Activated naive CD8-positive, alpha-beta T cell treated with anti-CD3 and anti-CD28 coated beads, Interleukin-2, amount 50 U/mL, for 16 hours (primary cell): Measurements from ENCODE around the gene RAB38.

ENCODE experiments used
- DNase-seq: peaks from one replicate; pipeline ENCODE4 v3.0.0-alpha.2; 2020; ENCODE audit warnings: low read depth, low spot score

RAB38 gene

DNA sequence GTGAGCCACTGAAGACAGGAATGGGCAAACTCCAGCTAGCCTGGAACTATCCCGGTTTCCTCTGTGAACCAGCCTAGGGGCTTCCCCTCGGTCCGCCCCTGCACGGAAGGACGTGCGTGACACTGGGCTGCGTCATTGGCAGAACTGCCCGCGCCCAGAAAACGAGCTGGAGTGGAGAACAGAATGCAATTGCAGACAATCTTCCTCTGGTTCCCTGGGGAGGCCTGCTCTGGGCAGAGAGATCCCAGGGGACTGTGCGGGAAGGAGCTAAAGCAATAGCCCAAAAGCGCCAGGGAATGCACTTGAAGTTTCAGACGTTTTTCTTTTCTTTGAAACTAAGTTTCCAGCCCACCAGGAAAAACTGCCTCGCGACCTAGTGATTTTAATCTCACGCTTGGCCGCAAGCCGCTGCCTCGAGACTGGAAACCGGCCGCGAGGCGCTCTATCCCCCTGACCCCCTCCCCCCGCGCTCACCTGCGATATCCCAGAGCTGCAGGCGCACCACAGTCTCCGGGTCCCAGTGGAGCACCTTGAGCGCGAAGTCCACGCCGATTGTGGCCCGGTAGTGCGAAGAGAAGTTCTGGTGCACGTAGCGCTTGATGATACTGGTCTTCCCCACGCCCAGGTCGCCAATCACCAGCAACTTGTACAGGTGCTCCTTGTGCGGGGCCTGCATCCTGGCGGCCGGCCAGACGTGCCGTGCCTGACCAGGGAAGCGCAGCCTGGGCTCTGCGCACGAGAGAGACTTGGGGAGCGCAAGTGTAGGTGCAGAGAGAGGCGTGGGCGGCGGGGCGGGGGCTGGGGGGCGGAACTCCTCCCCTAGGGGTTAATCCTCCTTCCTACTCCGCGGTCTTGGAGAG lies at the start of gene RAB38:
Gene RAB38, minus strand, starts transcription at position 735 of the 860 bp plus-strand sequence. Its CDS starts 59 bp downstream, at position 676.
- DNase-seq, result no peak

DNA sequence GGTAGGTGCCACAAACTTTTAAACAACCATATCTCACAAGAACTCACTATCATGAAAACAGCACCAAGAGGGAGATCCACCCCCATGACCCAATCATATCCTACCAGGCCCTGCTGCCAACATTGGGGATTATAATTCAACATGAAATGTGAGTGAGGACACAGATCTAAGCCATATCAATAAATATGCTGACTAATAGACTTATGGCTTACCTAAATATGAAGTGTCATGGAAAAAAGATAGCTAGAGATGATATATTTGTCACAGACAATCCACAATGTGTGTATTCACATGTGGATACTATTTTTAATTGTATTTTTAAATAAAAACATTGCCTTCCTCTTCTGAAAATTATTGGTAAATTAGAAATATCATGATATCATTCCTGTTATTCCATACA lies 38.2 kb upstream of the RAB38 start:
- DNase-seq, result no peak

- DNase-seq, result no peak
These were observed 37.1 kb upstream of the RAB38 start for GRCh38 chr11:88212300-88212699.

- DNase-seq, result no peak
These were observed 33.5 kb upstream of the RAB38 start for GRCh38 chr11:88208745-88209144.

DNA sequence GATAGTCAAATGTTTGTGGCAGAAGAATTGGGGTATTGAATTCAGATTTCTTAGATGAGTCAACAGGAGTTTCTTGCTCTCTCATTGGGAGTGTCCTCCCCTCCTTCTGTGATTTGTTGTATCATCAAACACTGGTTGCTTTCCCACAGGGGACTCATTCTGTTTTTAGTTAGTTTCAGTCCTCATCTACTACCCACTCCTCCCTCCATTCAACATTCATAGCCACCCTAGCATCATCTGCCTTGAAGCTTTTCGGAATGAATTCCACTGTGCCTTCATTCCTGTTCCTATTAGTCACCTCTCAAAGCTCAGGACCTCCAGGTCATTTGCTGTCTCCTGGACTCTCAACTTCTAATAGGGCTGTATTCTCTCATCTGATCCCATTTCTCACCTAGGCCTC lies 31.5 kb upstream of the RAB38 start:
- DNase-seq, result no peak

GRCh38 chr11:88204353-88204752 lies 29.1 kb upstream of the RAB38 start:
- DNase-seq, result no peak

- no peak for DNase-seq
These were observed 28.4 kb upstream of the RAB38 start for GRCh38 chr11:88203604-88204003.

DNA sequence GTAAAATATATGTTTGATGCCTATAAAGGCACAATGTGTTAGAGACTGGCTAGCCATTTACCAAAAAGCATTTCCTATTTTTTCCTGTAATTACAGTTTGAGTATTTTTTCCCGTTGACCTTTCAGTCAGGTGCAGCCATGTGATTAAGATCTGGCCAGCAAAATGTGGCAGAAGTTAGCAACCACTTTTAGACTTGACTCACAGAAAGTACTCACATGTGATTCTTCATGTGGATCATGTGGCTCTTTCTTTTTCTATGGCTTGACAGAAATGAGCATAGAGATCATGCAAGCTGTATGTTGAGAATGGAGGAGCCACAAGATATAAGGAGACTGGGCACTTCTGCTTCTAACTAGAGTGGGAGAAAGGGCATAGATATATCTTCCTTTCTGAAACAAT lies 27.3 kb upstream of the RAB38 start:
- DNase-seq, result no peak

GRCh38 chr11:88196393-88196792 lies 21.1 kb upstream of the RAB38 start:
- DNase-seq, result no peak

DNA sequence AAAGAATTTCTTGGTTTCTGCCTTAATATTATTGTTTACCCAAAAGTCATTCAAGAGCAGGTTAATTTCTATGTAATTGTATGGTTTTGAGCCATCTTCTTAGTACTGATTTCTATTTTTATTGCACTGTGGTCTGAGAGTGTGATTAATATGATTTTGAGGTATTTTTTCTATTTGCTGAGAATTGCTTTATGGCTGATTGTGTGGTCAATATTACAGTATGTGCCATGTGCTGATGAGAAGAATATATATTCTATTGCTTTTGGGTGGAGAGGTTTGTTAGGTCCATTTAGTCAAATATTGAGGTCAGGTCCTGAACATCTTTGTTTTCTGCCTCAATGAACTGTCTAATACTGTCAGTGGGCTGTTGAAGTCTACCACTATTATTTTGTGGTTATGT lies 20.7 kb upstream of the RAB38 start:
- no peak for DNase-seq

- no peak for DNase-seq
These were observed 19.7 kb upstream of the RAB38 start for GRCh38 chr11:88194990-88195389.

DNA sequence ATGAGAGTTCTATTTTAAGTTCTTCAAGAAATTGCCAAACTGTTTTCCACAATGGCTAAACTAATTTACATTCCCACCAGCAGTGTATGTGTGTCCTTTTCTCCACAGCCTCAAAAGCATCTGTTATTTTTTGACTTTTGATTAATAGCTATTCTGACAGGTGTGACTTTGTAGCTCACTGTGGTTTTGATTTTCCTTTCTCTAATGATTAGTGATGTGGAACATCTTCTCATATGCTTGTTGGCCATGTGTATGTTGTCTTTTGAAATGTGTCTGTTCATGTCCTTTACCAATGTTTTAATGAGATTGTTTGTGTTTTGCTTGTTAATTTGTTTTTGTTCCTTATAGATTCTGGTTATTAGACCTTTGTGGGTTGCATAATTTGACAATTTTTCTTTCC lies 18.0 kb upstream of the RAB38 start:
- DNase-seq, result no peak

DNA sequence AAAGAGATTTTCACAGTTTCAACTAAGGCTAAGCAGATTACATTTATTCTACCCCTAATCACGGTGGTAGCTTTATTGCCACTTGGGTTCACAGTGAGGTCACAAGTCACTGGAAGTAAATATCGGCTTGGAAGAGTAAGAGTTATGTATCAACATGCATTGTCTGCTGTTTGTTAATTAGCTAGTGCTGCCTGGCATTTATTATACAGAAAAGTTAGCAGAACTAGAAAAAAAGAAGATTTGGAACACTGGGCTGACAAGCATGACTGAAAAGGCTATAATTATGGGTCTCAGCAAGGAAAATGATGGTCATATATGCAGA lies 13.7 kb upstream of the RAB38 start:
- DNase-seq, result no peak

- no peak for DNase-seq
These were observed 13.1 kb upstream of the RAB38 start for GRCh38 chr11:88188251-88188931.

DNA sequence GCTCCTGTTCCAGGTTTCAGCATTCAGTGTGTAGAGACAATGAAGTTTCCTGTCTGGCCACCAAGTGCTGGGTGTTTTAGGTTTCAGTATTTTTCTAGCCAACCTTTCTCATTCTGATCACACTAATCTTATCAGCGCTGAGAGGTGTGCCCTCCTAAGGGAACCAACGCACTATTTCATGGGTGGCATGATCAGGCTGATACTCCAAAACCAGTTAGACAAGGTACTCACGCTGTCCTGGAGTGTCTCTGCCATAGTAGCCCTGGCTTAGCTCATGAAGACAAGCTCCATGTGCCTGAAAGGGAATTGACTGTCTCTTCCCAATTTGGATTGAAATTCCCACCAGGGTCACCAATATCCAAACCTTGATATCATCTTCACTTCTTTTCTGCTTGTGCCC lies 8.0 kb upstream of the RAB38 start:
- DNase-seq, result no peak

- DNase-seq, result no peak
These were observed 6.5 kb upstream of the RAB38 start for GRCh38 chr11:88181776-88182175.

DNA sequence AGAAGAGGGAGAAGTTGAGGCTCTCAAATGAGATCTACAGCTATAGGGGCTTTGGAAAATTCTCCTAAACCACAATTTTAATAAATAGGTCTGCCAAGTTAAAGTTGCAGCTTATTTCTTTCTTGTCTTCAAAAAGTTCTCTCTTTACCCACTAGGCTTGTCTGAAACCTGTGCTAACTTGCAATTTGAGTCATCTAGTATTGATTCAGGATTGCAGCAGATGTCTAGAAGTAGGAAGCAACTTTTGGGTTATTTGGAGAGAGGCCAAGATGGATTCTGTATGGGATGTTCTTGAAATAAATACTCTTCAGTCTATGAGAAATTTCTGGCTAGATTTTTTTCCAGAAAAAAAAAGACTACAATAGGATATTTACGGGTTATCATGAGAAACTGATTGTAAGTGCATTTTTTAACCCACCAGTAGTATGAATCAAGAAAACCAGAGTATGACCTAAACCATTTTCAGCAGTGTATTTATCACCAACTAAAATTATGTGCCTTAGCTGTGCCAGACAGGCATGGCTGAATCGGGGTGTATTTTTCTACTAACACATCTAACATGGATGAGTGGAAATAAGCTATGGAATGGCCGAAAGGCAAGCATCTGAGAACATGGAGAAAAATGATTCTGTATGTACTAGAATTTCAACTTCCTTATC lies 4.9 kb upstream of the RAB38 start:
- no peak for DNase-seq

- no peak for DNase-seq
These were observed 3.9 kb upstream of the RAB38 start for GRCh38 chr11:88179141-88179540.

GRCh38 chr11:88178191-88178590 lies 2.9 kb upstream of the RAB38 start:
- no peak for DNase-seq

GRCh38 chr11:88175569-88176075 lies 379 bp upstream of the RAB38 start:
- no peak for DNase-seq

DNA sequence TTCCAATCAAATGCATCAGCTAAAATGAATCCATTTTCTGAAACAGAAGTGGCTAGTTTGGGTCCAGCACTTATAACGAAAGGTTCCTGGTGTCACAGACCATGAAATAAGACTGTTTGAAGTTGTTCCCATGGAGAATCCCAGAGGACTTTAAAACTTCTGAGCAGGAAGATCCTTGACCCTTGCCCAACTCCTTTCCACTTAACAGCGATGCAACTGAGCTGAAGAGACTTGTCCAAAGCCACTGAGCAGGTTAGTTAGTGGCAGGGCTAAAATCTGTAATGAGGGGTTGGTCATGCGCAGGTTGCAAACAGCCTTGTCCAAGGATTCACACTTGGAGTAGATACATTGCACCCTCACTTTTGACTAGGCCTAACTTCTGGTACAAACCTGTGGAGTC lies 1.3 kb downstream of the RAB38 start:
- DNase-seq, result no peak

DNA sequence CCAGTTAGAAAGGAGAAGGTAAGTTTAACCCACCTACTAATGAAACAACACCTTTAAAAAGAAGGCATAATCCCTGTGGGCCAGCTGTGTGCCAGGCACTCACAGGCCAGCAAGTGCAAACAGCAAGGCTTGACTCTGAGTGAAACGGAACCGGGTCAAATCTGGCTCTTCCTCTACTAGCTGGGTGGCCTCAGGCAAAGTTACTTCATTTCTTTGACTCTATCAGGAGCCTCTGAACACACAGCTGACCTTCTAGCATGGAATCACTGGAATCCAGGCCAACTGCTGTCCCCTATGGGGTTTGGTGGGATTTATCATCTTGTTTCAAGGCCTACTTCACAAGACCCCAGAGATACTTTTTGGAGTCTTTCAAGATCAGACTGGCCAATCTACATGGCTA lies 3.3 kb downstream of the RAB38 start:
- no peak for DNase-seq

GRCh38 chr11:88170673-88171072 lies 4.6 kb downstream of the RAB38 start:
- no peak for DNase-seq
